NT2/D1 (cell line): Measurements from ENCODE around the gene CSF3R.

Source experiments
- DNase-seq: peaks from one replicate; pipeline ENCODE4 v3.0.0-alpha.2; 2011; ENCODE audit warnings: low read depth, low spot score
- H3K27me3 ChIP-seq: 2 replicates; pipeline ENCODE4 v1.6.0; 2011; ENCODE audit warnings: mild to moderate bottlenecking; ENCODE audit not compliant: insufficient read length, insufficient read depth
- H3K36me3 ChIP-seq: 2 replicates; pipeline ENCODE4 v1.6.1; 2011; ENCODE audit warnings: mild to moderate bottlenecking, low read length, mixed read lengths; ENCODE audit not compliant: insufficient read depth, insufficient read length
- H3K4me1 ChIP-seq: 2 replicates; pipeline ENCODE4 v1.5.1; 2011; ENCODE audit not compliant: insufficient read depth, insufficient read length
- H3K4me3 ChIP-seq: 2 replicates; pipeline ENCODE4 v1.5.1; 2011; ENCODE audit warnings: low read depth; ENCODE audit not compliant: insufficient read length
- H3K9ac ChIP-seq: 2 replicates; pipeline ENCODE4 v1.6.0; 2011; ENCODE audit warnings: low read depth; ENCODE audit not compliant: insufficient read length
- H3K9me3 ChIP-seq: 2 replicates; pipeline ENCODE4 v1.5.1; 2011; ENCODE audit warnings: mild to moderate bottlenecking, low read length; ENCODE audit not compliant: insufficient read depth
- SUZ12 ChIP-seq: IDR thresholded peaks from 2 replicates; pipeline ENCODE4 v1.6.1; 2011; ENCODE audit not compliant: insufficient read length, insufficient read depth; ENCODE audit errors: extremely low read depth
- YY1 ChIP-seq: IDR thresholded peaks from 2 replicates; pipeline ENCODE4 v1.6.1; 2011; ENCODE audit not compliant: insufficient read length, insufficient read depth
- ZNF274 ChIP-seq: IDR thresholded peaks from 2 replicates; pipeline ENCODE4 v1.6.1; 2011; ENCODE audit warnings: mild to moderate bottlenecking, low read depth, low read length

Gene CSF3R

GRCh38 chr1:36486439-36487335 is 4.0 kb upstream of the CSF3R start:
- Histone ChIP-seq H3K36me3 (no peaks in the 10 kb centered on the region), H3K9me3 (no peaks in the 10 kb centered on the region), H3K4me3 (no peak overlapping the region), H3K4me1 (peaks cover 18% of the 10 kb centered on the region), H3K27me3 (no peaks in the 10 kb centered on the region), H3K9ac (peak overlapping the region; percentile 4)
- TF ChIP-seq SUZ12: no peak
- TF ChIP-seq ZNF274: no peak
- no peak for TF ChIP-seq YY1
- DNase-seq: no peak

- no peaks in the 10 kb centered on the region for H3K9me3 ChIP-seq
- no peak overlapping the region for H3K9ac ChIP-seq
- H3K4me1 ChIP-seq: peaks cover 21% of the 10 kb centered on the region
- no peaks in the 10 kb centered on the region for H3K36me3 ChIP-seq
- DNase-seq: no peak
- no peak for TF ChIP-seq SUZ12
- TF ChIP-seq YY1: no peak
- no peak for TF ChIP-seq ZNF274
- no peak overlapping the region for H3K4me3 ChIP-seq
- no peaks in the 10 kb centered on the region for H3K27me3 ChIP-seq
These were observed 3.4 kb upstream of the CSF3R start for GRCh38 chr1:36486093-36486438.

GRCh38 chr1:36484099-36484498 is 1.4 kb upstream of the CSF3R start:
- Histone ChIP-seq H3K36me3 (no peaks in the 10 kb centered on the region), H3K4me1 (peaks cover 25% of the 10 kb centered on the region), H3K27me3 (peaks cover 9% of the 10 kb centered on the region), H3K4me3 (no peak overlapping the region), H3K9me3 (no peaks in the 10 kb centered on the region), H3K9ac (no peak overlapping the region)
- no peak for DNase-seq
- TF ChIP-seq YY1: no peak
- no peak for TF ChIP-seq SUZ12

GRCh38 chr1:36481771-36482723 is 666 bp downstream of the CSF3R start:
- Histone ChIP-seq H3K9ac (peak overlapping the region; percentile 23), H3K4me1 (peaks cover 24% of the 10 kb centered on the region), H3K4me3 (no peak overlapping the region), H3K27me3 (peaks cover 9% of the 10 kb centered on the region), H3K36me3 (no peaks in the 10 kb centered on the region), H3K9me3 (no peaks in the 10 kb centered on the region)
- no peak for DNase-seq
- no peak for TF ChIP-seq ZNF274
- no peak for TF ChIP-seq SUZ12
- TF ChIP-seq YY1: no peak

- peaks cover 9% of the 10 kb centered on the region for H3K27me3 ChIP-seq
- no peaks in the 10 kb centered on the region for H3K36me3 ChIP-seq
- H3K9ac ChIP-seq: no peak overlapping the region
- peaks cover 19% of the 10 kb centered on the region for H3K4me1 ChIP-seq
- no peaks in the 10 kb centered on the region for H3K9me3 ChIP-seq
- H3K4me3 ChIP-seq: no peak overlapping the region
- no peak for TF ChIP-seq SUZ12
- no peak for TF ChIP-seq YY1
- TF ChIP-seq ZNF274: no peak
- no peak for DNase-seq
These were observed 1.6 kb downstream of the CSF3R start for GRCh38 chr1:36481091-36481490.

- DNase-seq: no peak
- no peak overlapping the region for H3K4me3 ChIP-seq
These were observed 2.6 kb downstream of the CSF3R start for GRCh38 chr1:36480161-36480560.

More at GRCh38 chr1:36480161-36480560, 2.6 kb downstream of the CSF3R start:
- Histone ChIP-seq H3K9me3 (no peaks in the 10 kb centered on the region), H3K9ac (no peak overlapping the region), H3K4me1 (peaks cover 19% of the 10 kb centered on the region), H3K27me3 (peaks cover 9% of the 10 kb centered on the region), H3K36me3 (no peaks in the 10 kb centered on the region)
- TF ChIP-seq ZNF274 (no peak), YY1 (no peak), SUZ12 (no peak)
